Measurements from ENCODE around the gene NAPB.

NAPB gene

DNA sequence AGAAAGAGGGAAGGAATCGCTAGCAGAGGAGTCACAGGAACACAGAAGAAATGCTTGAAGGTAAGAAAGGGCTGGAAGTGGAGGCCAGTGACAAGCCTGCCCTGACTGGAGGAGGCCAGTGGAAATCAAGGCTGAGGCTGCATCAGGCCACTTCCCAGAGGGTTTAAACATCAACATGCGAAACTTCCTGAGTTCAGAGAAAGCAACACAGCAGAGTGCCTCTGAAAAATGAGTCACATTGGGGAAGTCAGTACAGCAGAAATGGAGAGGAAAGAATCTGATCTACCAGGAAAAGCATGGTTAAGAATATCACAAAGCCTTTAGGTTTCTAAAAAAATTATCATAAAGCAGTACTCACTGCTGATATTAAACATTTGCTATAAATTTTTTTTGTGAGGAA lies 23.3 kb downstream of the NAPB start:
- TF ChIP-seq TAF1 (IDR thresholded peaks at IDR 0.05; ENCODE audit: borderline replicate concordance, insufficient read depth, low read length) (no peak), SIN3A (IDR thresholded peaks at IDR 0.05; ENCODE audit: borderline replicate concordance, insufficient read depth, low read length) (peak; percentile 64; the same call in 1 of the 2 replicates), FOXP2 (optimal IDR thresholded peaks at IDR 0.05; ENCODE audit: borderline replicate concordance, extremely low read depth, extremely low read length, insufficient read depth) (peak; percentile 51), POLR2AphosphoS5 (IDR thresholded peaks at IDR 0.05; ENCODE audit: low read depth, low read length) (no peak)
- TF ChIP-seq, protein P1, sequence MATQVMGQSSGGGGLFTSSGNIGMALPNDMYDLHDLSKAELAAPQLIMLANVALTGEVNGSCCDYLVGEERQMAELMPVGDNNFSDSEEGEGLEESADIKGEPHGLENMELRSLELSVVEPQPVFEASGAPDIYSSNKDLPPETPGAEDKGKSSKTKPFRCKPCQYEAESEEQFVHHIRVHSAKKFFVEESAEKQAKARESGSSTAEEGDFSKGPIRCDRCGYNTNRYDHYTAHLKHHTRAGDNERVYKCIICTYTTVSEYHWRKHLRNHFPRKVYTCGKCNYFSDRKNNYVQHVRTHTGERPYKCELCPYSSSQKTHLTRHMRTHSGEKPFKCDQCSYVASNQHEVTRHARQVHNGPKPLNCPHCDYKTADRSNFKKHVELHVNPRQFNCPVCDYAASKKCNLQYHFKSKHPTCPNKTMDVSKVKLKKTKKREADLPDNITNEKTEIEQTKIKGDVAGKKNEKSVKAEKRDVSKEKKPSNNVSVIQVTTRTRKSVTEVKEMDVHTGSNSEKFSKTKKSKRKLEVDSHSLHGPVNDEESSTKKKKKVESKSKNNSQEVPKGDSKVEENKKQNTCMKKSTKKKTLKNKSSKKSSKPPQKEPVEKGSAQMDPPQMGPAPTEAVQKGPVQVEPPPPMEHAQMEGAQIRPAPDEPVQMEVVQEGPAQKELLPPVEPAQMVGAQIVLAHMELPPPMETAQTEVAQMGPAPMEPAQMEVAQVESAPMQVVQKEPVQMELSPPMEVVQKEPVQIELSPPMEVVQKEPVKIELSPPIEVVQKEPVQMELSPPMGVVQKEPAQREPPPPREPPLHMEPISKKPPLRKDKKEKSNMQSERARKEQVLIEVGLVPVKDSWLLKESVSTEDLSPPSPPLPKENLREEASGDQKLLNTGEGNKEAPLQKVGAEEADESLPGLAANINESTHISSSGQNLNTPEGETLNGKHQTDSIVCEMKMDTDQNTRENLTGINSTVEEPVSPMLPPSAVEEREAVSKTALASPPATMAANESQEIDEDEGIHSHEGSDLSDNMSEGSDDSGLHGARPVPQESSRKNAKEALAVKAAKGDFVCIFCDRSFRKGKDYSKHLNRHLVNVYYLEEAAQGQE (IDR thresholded peaks at IDR 0.05; ENCODE audit: insufficient read depth in 1 of 2, low read depth in 2 of 2, low read length in 2 of 2) = no peak

DNA sequence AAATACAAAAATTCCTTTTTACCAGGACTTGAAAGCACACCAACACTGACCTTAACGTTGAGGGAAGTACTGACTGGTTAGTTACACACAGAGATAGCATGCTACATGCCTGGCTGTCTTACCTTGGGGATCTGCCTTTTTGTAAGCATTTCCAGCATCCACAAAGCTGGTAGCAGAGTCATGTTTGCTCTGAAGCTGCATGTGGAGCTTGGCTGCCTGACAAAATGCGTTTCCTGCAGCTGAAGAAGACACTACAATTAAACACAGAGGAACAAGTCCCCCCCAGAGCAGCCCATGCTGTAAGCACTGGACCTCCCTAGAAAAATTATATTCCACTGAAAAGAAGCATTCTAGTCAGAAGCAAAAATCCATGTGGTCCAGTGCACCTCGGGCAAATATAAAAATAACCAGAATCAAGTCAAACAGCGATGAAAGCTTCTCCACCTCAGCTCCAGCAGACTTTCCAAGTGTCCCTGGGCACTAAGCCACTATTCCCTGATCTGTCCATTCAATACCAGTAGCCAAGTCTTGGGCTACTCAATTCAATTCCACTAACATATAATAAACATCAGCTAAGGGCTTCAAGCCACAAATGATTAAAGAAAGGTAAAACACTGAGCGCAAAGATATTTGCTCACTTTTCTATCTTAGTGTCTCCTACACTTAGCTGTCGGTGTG lies 24.2 kb downstream of the NAPB start:
- no peak for TF ChIP-seq POLR2AphosphoS5 (IDR thresholded peaks at IDR 0.05; ENCODE audit: low read depth, low read length)
- TF ChIP-seq TAF1 (IDR thresholded peaks at IDR 0.05; ENCODE audit: borderline replicate concordance, insufficient read depth, low read length) = no peak
- TF ChIP-seq SIN3A (IDR thresholded peaks at IDR 0.05; ENCODE audit: borderline replicate concordance, insufficient read depth, low read length) = no peak
- TF ChIP-seq FOXP2 (optimal IDR thresholded peaks at IDR 0.05; ENCODE audit: borderline replicate concordance, extremely low read depth, extremely low read length, insufficient read depth) = no peak
- TF ChIP-seq, protein P1 (IDR thresholded peaks at IDR 0.05; ENCODE audit: insufficient read depth in 1 of 2, low read depth in 2 of 2, low read length in 2 of 2) = no peak

DNA sequence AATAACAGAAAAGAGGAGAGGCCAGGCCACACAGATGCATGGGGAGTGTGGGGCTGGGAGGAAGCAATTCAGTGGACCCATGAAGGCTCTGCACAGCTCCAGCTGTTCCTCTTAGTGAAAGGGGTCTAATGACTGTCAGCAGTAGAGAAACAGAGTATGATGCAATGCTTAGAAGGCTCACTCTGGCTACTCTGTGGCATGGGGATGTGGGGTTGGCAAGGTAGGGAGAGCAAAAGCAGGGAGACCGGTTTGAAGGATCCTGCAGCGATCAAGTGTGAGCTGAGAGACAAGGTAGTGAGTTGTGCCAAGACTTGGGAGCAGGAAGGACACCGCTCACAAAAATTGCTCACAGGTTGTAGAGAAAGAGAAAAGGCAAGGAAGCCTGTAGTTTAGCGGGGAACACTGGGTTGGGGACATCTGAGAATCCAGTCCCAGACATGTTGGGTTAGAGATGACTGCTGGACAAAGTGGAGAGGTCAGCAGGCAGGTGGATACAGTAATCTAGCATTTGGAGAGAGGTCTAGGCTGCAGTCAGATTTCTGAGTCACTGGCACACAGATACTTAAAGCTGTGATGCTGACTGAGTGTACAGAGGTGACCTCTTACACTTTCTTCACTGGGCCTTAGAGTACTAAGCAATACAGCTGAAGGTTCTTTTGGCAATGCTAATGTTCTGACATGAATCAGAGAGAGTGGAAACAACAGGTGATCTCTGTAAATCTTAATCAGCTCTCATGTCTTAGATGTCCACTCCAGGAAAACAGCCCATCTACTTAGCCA lies 27.1 kb downstream of the NAPB start:
- TF ChIP-seq FOXP2 (optimal IDR thresholded peaks at IDR 0.05; ENCODE audit: borderline replicate concordance, extremely low read depth, extremely low read length, insufficient read depth) = no peak
- no peak for TF ChIP-seq POLR2AphosphoS5 (IDR thresholded peaks at IDR 0.05; ENCODE audit: low read depth, low read length)
- no peak for TF ChIP-seq SIN3A (IDR thresholded peaks at IDR 0.05; ENCODE audit: borderline replicate concordance, insufficient read depth, low read length)
- TF ChIP-seq TAF1 (IDR thresholded peaks at IDR 0.05; ENCODE audit: borderline replicate concordance, insufficient read depth, low read length) = no peak
- TF ChIP-seq, protein P1 (IDR thresholded peaks at IDR 0.05; ENCODE audit: insufficient read depth in 1 of 2, low read depth in 2 of 2, low read length in 2 of 2) = no peak

DNA sequence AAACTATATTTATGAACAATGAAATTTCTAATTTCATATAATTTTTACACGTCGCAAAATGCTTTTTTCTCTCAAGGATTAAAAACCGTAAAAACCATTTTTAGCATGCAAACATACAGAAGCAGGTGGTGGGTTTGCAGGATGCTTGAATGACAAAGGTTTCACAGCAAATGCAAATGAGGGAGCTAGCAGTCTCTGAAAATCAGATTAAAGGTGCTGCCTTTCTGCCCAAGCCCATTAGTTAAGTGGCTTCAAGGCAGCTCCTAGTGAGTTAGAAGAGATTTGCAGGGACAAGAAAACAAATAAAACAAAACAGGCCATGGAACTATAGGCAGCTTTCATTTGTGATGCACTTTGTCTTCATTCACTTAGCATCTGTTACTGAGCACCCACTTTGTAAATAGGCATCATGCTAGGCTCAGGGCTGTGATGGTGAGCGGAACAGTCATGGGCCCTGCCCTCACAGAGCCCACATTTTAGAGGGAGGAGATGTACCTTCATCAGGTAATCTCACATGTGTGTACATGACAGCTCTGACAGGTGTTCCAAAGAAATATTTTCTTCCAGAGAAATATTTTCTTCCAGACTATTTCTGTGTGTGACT lies 29.5 kb downstream of the NAPB start:
- TF ChIP-seq, protein P1 (IDR thresholded peaks at IDR 0.05; ENCODE audit: insufficient read depth in 1 of 2, low read depth in 2 of 2, low read length in 2 of 2) = no peak
- no peak for TF ChIP-seq SIN3A (IDR thresholded peaks at IDR 0.05; ENCODE audit: borderline replicate concordance, insufficient read depth, low read length)
- TF ChIP-seq POLR2AphosphoS5 (IDR thresholded peaks at IDR 0.05; ENCODE audit: low read depth, low read length) = no peak
- no peak for TF ChIP-seq TAF1 (IDR thresholded peaks at IDR 0.05; ENCODE audit: borderline replicate concordance, insufficient read depth, low read length)
- no peak for TF ChIP-seq FOXP2 (optimal IDR thresholded peaks at IDR 0.05; ENCODE audit: borderline replicate concordance, extremely low read depth, extremely low read length, insufficient read depth)
